CD4-positive, alpha-beta T cell treated with Interleukin-2 at 100 ng/mL for 4 hours (primary cell): Measurements from ENCODE around the gene TTYH2.
A peak's percentile ranks its signal among the peaks of the same experiment; 100 is the strongest.

Experiments
- DNase-seq: peaks from one replicate; pipeline ENCODE4 v3.0.0-alpha.2; 2020; ENCODE audit warnings: low spot score

Gene TTYH2

GRCh38 chr17:74194682-74195081 is 18.7 kb upstream of the TTYH2 start:
- DNase-seq = no peak

DNA sequence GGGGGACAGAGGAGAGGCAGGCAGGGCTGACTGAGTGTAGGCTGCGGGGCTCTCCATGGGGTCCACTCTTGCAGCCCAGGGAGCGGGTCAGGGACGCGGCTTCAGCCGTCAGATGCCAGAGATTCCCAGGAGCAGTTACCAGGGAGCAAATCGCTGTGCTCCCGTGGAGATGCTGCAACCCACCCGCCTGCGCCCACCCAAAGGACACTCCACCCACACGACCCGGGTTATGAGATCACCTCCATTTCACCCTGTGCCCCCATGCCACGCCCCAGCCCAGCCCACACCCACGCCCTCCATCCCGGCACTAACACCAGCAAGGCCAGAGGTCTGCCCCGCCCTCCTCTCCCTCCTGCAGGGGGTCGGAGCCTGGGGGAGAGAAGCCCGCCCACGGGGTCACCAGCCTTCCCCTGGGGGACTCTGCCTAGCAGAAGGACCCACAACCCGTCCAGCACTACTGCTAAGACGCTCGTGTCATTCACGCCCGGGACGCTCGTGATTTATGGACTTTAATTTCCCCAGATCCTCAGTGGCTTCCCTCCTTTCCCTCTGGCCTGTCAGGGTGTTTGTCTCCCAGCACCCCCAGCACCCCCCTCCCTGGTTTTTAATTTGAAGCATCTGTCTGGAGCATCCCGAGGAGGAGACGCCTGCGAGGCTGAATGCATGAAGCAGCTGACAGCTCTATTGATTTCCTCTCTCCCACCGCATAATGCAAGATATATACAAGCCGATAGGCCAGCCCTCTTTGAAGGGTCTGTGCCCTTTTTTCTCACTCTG is 16.6 kb upstream of the TTYH2 start:
- DNase-seq = no peak

DNA sequence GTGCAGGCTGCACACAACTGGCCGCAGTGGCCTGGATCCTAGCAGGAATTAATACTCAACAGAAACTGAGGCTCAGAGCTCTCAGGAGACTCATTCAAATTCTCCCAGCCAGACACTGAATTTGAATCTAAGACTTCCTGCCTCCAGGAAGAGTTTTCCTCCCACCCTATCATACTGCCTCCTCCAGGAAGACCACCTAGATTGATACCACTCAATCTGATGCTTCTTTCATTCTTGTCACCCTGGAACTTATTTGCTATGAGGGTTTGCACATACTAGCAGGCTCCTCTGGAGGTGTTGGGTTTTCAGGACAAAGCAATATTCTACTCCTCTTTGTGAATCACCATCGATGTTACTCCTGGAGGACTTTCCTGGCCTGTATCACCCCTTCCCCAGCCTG is 15.6 kb upstream of the TTYH2 start:
- DNase-seq = no peak

- no peak for DNase-seq
Measured at GRCh38 chr17:74198694-74199093, 14.7 kb upstream of the TTYH2 start.

DNA sequence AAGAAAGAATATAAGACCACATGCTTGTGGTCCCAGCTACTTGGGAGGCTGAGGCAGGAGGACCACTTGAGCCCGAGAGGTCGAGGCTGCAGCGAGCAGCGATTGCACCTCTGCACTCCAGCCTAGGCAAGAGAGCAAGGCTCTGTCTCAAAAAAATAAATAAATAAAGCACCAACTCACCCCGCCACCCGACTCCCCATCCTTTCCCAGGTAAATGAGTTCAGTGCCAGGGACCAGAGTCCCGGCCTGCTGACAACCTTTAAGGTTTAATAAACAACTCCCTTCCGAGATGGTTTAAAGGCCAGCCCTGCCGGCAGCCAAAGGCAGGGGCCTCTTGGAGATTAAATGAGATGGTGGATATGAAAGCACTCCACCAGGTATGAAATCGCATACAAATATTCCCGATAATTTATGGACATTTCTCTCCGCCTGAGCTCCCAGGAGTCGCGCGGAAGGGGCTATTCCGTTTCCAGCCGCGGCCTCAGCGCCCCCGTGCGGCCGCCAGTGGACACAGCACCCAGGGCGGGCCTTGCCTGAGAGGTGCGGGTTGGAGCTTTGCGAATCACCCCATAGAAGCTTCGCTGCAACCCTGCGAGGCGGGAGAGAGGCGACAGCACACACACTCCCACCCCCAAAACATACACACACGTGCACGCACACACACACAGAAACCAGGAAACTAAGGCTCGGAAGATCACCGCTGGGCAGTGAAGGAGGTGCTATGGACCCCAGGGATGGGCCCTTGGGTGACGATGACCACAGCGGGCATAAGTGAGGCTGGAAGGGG is 13.9 kb upstream of the TTYH2 start:
- DNase-seq = peak; percentile 65

DNA sequence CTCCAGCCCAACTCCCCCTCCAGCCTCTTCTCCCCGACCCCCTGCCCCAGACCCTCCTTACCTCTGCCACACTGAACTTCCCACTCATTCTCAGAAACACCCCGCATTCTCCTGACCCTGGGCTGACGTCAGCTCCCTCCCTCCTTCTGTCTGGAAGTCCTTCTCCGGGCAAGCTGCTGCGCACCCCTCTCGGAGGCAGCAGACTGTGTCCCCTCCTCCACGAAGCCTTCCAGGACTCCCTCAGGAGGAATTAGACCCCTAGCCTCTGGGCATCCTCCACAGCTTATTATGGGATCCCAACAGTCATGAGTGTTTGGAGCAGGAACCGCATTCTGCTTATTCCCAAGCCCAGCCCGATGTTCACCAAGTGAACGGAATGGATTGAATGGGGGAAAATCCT is 13.3 kb upstream of the TTYH2 start:
- no peak for DNase-seq

- no peak for DNase-seq
Measured at GRCh38 chr17:74201250-74201649, 12.1 kb upstream of the TTYH2 start.

- DNase-seq = no peak
Measured at GRCh38 chr17:74201948-74202347, 11.4 kb upstream of the TTYH2 start.

DNA sequence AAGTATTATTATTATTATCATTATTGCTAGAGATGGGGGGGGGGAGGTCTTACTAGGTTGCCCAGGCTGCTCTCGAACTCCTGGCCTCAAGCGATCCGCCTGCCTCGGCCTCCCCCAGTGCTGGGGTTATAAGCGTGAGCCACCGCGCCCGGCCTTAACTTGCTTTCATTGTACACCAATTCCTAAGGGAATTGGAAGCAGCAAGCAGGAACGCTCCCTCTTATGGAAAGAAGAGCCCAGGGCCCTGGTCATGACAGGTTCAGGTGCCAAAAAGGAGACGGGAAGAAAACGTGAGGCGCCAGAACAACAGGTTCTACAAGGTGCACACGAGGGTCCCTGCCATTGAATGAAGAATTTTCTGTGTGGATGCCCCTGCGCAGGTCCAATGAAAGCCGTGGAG is 10.4 kb upstream of the TTYH2 start:
- DNase-seq = no peak

DNA sequence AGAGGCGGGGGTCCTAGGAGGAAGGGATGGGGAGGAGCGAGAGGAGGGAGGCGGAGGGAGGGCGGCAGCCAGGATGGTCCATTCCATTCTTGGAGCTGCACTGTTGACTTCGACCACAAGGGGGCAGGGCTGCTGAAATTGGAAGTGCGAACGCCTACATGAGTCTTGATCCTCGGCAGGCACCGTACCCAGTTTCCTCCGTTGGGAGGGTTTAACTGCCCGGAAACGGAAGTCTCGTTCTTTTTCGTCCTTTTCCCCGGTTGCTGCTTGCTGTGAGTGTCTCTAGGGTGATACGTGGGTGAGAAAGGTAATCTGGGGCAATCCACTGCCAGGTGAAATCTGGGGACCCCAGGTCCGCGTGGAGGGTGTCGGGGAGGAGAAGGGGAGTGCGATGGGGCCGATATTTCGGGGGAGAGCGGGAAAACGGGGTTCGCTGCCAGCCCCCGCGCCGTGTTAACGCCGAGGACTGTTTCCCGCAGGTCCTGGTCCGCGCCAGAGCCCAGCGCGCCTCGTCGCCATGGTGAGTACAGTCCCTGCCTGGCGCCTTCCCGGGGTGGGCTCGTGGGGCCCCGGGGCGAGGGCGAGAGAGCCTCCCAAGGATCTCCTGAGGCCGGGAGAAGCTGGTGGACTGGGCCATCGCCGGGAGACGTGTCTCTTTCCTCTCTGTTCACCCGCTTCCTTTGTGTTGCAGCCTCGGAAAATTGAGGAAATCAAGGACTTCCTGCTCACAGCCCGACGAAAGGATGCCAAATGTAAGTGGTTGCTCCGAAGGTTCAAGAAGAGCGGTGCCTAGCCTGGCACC is 9.7 kb upstream of the TTYH2 start, which contains the start of gene RPL38:
Gene RPL38 (plus strand): TSS at position 240 of the 802 bp plus-strand sequence. CDS start 278 bp downstream, at position 518.
- peak; percentile 97 for DNase-seq

GRCh38 chr17:74204474-74204873 is 8.9 kb upstream of the TTYH2 start:
- DNase-seq = no peak

- DNase-seq = no peak
Measured at GRCh38 chr17:74205274-74205673, 8.1 kb upstream of the TTYH2 start.

DNA sequence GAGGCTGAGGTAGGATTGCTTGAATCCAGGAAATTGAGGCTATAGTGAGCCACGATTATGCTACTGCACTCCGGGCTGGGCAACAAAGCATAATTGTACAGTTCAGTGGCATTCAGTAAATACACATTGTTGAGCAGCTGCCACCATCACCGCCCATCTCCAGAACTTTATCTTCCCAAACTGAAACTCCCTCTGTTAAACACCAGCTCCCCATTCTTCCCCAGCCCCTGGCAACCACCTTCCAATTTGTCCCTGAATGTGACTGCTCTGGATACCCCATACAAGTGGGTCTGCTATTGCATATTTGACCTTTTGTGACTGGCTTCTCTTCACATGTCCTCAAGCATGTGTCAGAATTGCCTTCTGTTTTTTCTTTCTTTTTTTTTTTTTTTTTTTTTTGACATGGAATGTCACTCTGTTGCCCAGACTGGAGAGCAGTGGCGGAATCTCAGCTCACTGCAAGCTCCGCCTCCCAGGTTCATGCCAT is 7.0 kb upstream of the TTYH2 start:
- DNase-seq = no peak

DNA sequence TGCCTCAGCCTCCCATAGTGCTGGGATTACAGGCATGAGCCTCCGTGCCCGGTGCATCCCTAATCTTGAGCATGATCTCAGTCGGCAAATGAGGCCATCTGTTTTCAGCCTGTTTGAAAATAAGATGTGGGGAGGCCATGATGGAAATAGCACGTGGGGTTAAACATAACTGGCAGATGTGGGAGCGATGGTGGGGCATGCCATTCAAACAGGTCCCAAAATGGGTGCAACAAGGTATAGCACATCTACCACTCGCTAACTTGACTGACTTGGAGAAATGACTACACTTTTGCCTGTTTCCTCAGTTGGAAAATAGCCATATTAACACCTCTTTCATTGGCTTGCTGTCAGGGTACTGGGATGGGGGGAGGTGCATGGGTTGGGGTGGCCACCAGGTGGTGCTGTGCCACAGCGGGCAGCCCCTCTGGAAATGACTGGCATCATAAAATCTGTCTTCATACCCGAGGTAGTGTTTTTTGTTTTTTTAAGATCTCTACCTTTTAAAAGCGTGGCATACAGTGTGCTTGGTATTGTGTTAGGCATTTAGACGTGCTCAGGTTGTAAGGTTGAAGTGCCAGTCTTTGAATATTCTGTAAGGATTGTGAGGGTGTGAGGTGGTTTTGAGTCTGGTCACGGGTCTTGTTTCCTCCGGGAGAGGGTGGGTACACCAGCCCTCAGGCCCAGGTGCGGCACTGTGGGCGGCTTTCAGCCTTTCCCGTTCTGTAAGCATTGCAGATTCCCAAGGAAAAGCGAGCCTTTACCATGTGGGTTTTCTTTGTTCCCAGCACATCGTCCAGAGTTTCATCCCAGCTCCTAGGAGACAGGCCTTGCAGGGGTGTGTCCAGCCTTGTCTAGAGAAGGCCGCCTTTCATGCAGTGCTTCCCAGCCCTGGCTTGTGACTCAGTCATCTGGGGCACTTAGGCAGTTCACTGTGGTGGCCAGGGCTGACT is 2.9 kb upstream of the TTYH2 start:
- DNase-seq = peak; percentile 86

DNA sequence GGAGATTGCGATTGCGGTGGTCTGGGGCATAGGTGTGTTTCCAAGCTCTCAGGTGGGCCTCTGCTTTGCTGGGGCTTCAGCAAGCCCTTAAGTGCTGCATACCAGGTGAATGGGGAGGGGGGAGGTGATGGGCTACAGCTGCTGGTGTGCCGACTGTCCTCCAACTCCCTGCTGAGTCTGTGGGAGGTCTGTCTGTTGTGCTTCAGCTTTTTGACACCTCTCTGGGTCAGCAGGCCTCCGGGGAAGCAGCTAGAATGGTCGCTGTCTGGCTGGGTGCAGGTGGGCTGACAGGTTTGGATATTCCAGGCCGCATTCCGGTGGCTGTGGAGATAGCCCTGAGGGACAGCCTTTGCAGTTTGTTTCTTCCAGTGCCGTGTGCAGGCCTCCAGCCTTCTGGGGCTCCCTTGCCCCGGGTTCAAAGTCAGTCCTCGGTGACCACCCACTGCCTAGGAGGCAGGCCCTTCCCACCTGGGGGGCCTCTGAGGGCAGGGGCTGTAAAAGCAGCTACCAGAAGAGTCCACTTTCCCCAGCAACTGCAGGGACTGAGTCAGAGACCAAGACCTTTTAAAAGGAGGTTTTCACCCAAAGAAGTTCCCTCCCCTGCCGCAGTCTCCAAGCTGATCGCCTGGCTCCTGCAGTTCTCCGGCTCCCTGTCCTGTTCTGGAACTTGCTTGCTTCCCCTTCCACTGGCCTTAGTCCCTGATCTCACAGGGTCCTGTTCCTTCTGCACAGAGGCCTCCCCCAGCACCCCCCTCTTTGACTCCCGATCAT is 2.0 kb upstream of the TTYH2 start:
- DNase-seq = no peak

- DNase-seq = no peak
Measured at GRCh38 chr17:74211912-74212208, 1.5 kb upstream of the TTYH2 start.

DNA sequence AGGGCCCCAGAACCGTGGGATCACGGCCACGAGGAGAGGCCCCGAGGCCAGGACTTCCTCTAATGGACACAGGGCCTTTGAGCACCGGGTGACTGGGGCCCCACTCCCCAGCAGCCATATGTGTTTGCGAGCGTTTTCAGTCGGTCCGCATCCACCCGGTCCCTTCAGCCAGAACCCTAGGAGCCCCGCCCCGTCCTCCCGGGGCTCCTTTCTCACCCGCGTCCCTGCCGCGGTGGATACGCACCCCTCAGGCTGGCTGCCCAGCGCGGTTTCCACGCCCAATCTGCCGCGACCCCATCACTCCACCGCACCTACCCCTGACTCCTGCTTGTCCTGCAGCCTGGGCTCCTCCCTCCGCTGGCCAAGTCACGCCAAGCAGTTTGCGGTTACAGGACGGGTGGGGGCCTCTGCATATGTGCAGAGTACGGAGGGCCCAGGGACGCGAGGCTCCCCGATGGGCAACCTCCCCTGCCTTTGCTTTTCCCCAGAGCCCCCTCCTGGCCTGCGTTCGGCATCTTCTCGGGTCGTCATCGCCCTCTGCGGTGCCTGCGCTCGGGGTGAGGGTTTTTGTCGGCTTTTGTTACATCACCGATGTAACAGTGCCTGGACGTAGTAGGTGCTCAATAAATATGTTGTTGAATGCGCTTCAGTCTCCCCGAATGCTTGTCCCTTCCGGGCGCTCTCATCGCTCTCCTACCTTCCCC is 1.0 kb upstream of the TTYH2 start:
- DNase-seq = no peak

- no peak for DNase-seq
Measured at GRCh38 chr17:74213861-74214391, 555 bp downstream of the TTYH2 start.

- no peak for DNase-seq
Measured at GRCh38 chr17:74214484-74215341, 1.3 kb downstream of the TTYH2 start.
